Erythroblast (primary cell): ENCODE results near the gene AFG3L2.

Experiments used
- GATA1 ChIP-seq: IDR thresholded peaks from 2 replicates; pipeline ENCODE4 v1.6.1; 2011; ENCODE audit warnings: low read depth, mild to moderate bottlenecking, control low read depth, low read length, moderate library complexity
- POLR2A ChIP-seq: IDR thresholded peaks from 2 replicates; pipeline ENCODE4 v1.6.1; 2011; ENCODE audit warnings: mild to moderate bottlenecking, low read length

- TF ChIP-seq POLR2A (no peak), GATA1 (no peak)
These were observed 28.0 kb upstream of the AFG3L2 start for GRCh38 chr18:12405066-12405465.
